ENCODE measurements around the gene RABL6.
"Not testable (repeated sequence)": the region's sequence is repeated elsewhere in the genome, so short reads cannot be mapped to it uniquely, and the experiment has no call there.

RABL6 gene

DNA sequence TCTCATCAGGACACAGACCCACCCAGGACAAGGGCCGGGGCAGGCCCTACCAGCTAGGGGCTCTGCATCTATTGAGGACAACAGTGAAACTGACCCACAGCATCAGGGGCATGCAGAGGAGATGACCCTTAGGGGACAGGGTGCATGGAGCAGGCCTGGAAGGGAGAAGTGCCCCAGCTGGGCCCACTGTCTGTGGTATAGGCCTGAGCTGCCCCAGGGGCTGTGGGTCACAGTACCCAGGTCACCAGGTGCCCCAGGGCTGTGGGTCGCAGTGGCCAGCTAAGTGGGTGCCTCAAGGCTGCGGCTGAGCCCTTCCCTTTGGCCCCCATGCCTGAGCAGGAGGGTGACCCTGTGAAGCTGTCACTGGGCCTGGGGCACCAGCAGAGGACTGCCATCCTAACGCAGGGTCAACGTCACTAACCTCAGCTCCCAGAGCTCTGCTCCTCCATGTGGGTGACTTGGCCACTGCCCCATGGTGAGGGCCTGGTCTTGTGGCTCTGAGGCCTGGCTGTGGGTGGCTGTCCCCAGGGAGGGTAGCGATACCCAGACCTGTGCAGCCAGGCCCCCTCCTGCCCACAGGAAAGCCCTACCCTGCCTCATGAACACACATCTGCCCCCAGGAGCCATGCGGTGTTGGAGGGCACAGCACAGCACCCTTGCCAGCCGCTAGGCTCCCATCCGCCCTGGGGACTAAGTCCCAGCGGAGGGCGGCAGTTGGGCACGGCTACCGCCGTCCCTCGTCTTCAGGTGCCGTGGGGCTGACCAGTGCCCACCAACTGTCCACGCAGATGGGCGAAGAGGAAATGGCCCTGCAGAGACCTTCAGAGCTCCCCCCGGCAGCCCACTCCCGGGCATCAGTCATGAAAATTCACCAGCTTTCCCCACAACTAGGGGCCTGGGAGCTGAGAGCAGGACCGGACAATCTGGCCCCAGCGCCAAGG lies 53.5 kb downstream of the RABL6 start:
- DNase-seq, result no peak

- no peak for DNase-seq
These were observed 54.2 kb downstream of the RABL6 start for GRCh38 chr9:136861874-136862457.

- no peak for DNase-seq
These were observed 55.3 kb downstream of the RABL6 start for GRCh38 chr9:136862849-136863622.

DNA sequence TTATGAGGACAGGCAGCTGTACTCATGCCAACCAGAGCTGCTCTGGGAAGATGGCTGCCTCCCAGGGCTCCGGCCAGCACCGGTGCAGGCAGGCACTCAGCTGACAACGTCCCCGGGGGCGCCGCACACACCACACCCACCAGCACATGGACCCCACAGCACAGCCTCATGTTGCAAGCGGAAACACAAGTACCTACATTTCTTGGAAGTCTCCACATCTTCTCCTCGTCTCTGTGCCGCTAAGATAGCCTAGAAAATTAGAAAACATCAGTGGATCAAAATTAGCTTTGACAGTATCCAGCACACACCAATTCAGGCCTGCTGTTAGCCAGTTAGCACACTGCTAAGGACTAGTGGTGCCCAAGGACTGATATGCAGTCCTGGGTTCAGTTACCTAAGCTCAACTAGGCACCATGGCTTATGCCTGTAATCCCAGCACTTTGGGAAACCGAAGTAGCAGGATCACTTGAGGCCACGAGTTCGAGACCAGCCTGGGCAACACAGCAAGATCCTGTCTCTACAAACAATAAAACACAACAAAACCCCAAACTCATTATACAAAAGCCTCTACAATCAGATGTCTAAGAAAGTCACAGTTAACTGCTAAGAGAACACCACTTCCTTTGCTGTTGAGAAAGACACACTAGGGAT lies 56.0 kb downstream of the RABL6 start:
- DNase-seq, result no peak

- DNase-seq, result no peak
These were observed 57.5 kb downstream of the RABL6 start for GRCh38 chr9:136865041-136865767.

- no peak for DNase-seq
These were observed 58.0 kb downstream of the RABL6 start for GRCh38 chr9:136865768-136866103.

- not testable (repeated sequence) for DNase-seq
These were observed 59.2 kb downstream of the RABL6 start for GRCh38 chr9:136866898-136867421.

DNA sequence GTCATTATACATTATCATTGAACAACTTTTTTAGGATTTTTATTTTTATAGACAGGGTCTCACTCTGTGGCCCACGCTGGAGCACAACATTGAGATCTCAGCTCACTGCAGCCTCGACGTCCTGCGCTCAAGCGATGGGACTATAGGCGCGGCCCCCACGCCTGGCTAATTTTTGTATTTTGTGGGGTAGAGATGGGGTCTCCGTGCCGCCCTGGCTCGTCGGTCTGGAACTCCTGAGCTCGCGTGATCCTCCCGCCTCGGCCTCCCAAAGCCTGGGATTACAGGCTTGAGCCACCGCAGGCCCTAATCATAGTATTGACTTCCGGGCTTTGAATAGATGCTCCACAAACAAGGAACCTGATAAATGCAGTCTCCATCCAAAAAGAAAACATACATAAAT lies 59.7 kb downstream of the RABL6 start:
- no peak for DNase-seq

DNA sequence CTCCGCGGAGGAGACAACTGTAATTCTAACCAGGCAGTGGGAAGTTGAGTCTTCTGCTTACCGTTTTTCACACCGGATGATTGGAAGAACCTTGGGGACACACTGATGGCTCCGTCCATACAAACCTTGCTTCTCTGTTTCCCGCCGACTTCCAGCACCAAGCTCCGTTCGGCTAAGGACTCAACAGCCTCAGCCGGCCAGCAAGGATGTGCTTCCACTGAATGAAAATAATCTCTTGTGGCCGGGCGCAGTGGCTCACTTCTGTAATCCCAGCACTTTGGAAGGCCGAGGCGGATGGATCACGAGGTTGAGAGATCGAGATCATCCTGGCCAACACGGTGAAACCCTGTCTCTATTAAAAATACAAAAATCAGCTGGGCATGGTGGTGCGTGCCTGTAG lies 60.2 kb downstream of the RABL6 start:
- DNase-seq, result no peak

- no peak for DNase-seq
These were observed 60.9 kb downstream of the RABL6 start for GRCh38 chr9:136868644-136869043.

GRCh38 chr9:136869611-136870010 lies 61.9 kb downstream of the RABL6 start:
- DNase-seq, result not testable (repeated sequence)

GRCh38 chr9:136875155-136875554 lies 67.4 kb downstream of the RABL6 start:
- no peak for DNase-seq

DNA sequence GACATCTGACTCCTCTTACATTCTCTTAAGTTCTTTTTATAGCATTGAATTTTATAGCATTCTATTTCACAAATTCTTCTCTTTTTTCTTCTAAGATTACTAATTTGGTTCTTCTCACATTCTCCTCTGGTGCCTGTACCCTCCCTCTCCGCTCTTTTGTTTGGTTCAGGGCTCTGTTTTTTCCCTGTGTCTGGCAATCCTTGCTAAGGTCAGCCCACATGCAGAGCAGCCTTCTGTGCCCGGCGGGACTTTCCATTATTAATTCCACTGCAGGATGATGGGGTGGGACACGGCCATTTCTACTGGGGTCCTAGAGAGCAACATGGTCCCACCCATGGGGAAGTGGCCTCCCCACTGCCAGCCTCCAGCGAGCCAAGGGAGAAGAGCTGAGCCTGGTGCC lies 68.7 kb downstream of the RABL6 start:
- no peak for DNase-seq

GRCh38 chr9:136880651-136881050 lies 72.9 kb downstream of the RABL6 start:
- DNase-seq, result no peak

GRCh38 chr9:136881691-136882108 lies 74.0 kb downstream of the RABL6 start:
- DNase-seq, result no peak

DNA sequence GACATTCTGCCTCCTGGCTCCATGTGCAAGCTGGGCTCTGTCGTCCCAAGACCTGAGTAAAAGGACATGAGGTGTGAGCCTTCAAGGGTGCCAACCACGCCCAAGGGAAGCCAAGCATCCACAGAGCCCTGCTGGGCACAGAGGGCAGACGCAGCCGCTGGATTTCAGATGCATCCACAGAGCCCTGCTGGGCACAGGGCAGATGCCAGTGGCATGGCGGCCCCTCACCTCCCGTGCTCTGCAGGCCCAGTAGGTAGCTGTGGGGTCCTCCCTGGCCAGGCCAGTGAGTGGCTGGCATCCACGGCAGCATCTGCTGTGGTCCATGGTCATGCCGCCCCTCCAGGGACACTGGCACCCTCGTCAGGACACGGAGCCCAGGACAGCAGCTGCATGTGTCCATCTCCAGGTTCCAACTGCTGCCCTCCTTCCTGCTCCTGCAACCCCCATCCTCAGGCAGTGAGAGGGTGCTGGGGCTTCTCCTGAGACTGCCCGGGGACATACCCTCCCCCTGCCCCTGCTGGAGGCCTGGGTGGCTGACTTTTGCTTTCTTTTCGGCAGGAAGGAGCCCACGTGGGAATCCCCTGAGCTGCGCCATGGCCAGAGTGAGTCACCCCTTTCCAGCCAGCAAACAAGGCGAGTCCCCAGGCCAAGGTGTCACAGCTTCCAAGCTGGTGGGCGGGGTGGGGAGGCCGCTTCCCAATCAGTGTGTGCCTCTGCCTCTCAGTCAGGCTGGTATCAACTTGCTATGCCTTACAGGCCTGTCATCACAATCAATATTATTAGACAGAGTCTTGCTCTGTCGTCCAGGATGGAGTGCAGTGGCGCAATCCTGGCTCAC lies 74.6 kb downstream of the RABL6 start:
- peak; percentile 71 for DNase-seq

GRCh38 chr9:136882947-136883283 lies 75.2 kb downstream of the RABL6 start:
- DNase-seq, result not testable (repeated sequence)

- DNase-seq, result not testable (repeated sequence)
These were observed 75.9 kb downstream of the RABL6 start for GRCh38 chr9:136883670-136884069.

- peak; percentile 98 for DNase-seq
These were observed 78.3 kb downstream of the RABL6 start, which contains the start of gene TRAF2 for GRCh38 chr9:136885950-136886578. Gene TRAF2, plus strand, starts transcription at chr9:136886516. Its CDS starts 12,225 bp downstream, at chr9:136898741.
